H9 (cell line): ENCODE data around the gene NHLRC1. TPM values are rescaled to one million over a fixed set of nuclear protein-coding genes. Genes with fewer than 3 reads are reported as not detected.

Source experiments
- DNase-seq: peaks from one replicate; pipeline ENCODE4 v3.0.0-alpha.2; 2017
- H2AFZ ChIP-seq: one replicate; pipeline ENCODE4 v1.6.1; 2013; ENCODE audit warnings: mild to moderate bottlenecking, low read length, control low read depth, moderate library complexity
- H2AK5ac ChIP-seq: 2 replicates; pipeline ENCODE4 v1.6.1; 2013; ENCODE audit warnings: low read length, control low read depth, mixed read lengths; ENCODE audit not compliant: insufficient read length
- H2BK120ac ChIP-seq: one replicate; pipeline ENCODE4 v1.6.1; 2013; ENCODE audit warnings: low read depth, mild to moderate bottlenecking, low read length, control low read depth, inconsistent platforms; ENCODE audit not compliant: poor library complexity, severe bottlenecking
- H2BK12ac ChIP-seq: 2 replicates; pipeline ENCODE4 v1.6.1; 2013; ENCODE audit warnings: low read length, control low read depth, mixed read lengths, low read depth; ENCODE audit not compliant: insufficient read length
- H2BK15ac ChIP-seq: 2 replicates; pipeline ENCODE4 v1.6.1; 2013; ENCODE audit warnings: low read depth, low read length, control low read depth
- H2BK20ac ChIP-seq: one replicate; pipeline ENCODE4 v1.6.1; 2013; ENCODE audit warnings: low read depth, mild to moderate bottlenecking, low read length, control low read depth, inconsistent platforms; ENCODE audit not compliant: poor library complexity, severe bottlenecking
- H2BK5ac ChIP-seq: 2 replicates; pipeline ENCODE4 v1.6.1; 2013; ENCODE audit warnings: low read length, control low read depth, mixed read lengths; ENCODE audit not compliant: insufficient read length
- H3K14ac ChIP-seq: 2 replicates; pipeline ENCODE4 v1.6.1; 2013; ENCODE audit warnings: low read length, control low read depth; ENCODE audit not compliant: insufficient read depth
- H3K18ac ChIP-seq: 2 replicates; pipeline ENCODE4 v1.6.1; 2013; ENCODE audit warnings: low read depth, mild to moderate bottlenecking, mixed read lengths, low read length, control low read depth; ENCODE audit not compliant: insufficient read length
- H3K23ac ChIP-seq: 2 replicates; pipeline ENCODE4 v1.6.1; 2013; ENCODE audit warnings: low read length, control low read depth, mixed read lengths, low read depth; ENCODE audit not compliant: insufficient read length
- H3K23me2 ChIP-seq: 2 replicates; pipeline ENCODE4 v1.6.1; 2013; ENCODE audit warnings: low read depth, mild to moderate bottlenecking, mixed read lengths, low read length, control low read depth; ENCODE audit not compliant: insufficient read length, poor library complexity, severe bottlenecking
- H3K27ac ChIP-seq: 2 replicates; pipeline ENCODE4 v1.5.1; 2013; ENCODE audit warnings: low read length, control low read depth, mixed read lengths, low read depth; ENCODE audit not compliant: insufficient read length
- H3K27me3 ChIP-seq: 2 replicates; pipeline ENCODE4 v1.6.1; 2013; ENCODE audit warnings: low read length, control low read depth, inconsistent platforms; ENCODE audit not compliant: insufficient read depth
- H3K4ac ChIP-seq: 2 replicates; pipeline ENCODE4 v1.6.1; 2013; ENCODE audit warnings: low read depth, mild to moderate bottlenecking, control low read depth, inconsistent platforms, low read length, moderate library complexity
- H3K4me1 ChIP-seq: 2 replicates; pipeline ENCODE4 v1.6.1; 2013; ENCODE audit warnings: low read length, control low read depth, inconsistent platforms; ENCODE audit not compliant: insufficient read depth
- H3K4me2 ChIP-seq: 2 replicates; pipeline ENCODE4 v1.6.1; 2013; ENCODE audit warnings: low read length, control low read depth, mixed read lengths; ENCODE audit not compliant: insufficient read length, insufficient read depth
- H3K56ac ChIP-seq: 2 replicates; pipeline ENCODE4 v1.6.1; 2013; ENCODE audit warnings: low read depth, mild to moderate bottlenecking, mixed read lengths, low read length, control low read depth; ENCODE audit not compliant: insufficient read length
- H3K79me1 ChIP-seq: 2 replicates; pipeline ENCODE4 v1.6.1; 2013; ENCODE audit warnings: low read depth, mild to moderate bottlenecking, moderate library complexity, low read length, control low read depth, inconsistent platforms; ENCODE audit not compliant: insufficient read depth, poor library complexity, severe bottlenecking
- H3K79me2 ChIP-seq: 2 replicates; pipeline ENCODE4 v1.6.1; 2013; ENCODE audit warnings: low read length, control low read depth, inconsistent platforms; ENCODE audit not compliant: insufficient read depth
- H3K9ac ChIP-seq: 2 replicates; pipeline ENCODE4 v1.6.1; 2013; ENCODE audit warnings: low read length, control low read depth, mixed read lengths; ENCODE audit not compliant: insufficient read length; ENCODE audit errors: extremely low read depth
- H3K9me3 ChIP-seq: one replicate; pipeline ENCODE4 v1.6.1; 2013; ENCODE audit warnings: low read depth, low read length, inconsistent platforms; ENCODE audit not compliant: control insufficient read depth
- H3T11ph ChIP-seq: one replicate; pipeline ENCODE4 v1.6.1; 2013; ENCODE audit warnings: mild to moderate bottlenecking, low read length, control low read depth, inconsistent platforms
- H4K20me1 ChIP-seq: one replicate; pipeline ENCODE4 v1.6.1; 2013; ENCODE audit not compliant: control insufficient read depth, insufficient read length, insufficient read depth
- H4K5ac ChIP-seq: 2 replicates; pipeline ENCODE4 v1.6.1; 2013; ENCODE audit warnings: low read depth, mild to moderate bottlenecking, mixed read lengths, low read length, control low read depth; ENCODE audit not compliant: insufficient read length
- H4K8ac ChIP-seq: replicated peaks from 2 replicates; pipeline ENCODE4 v1.6.1; 2013; ENCODE audit warnings: low read length, control low read depth, mixed read lengths, low read depth; ENCODE audit not compliant: insufficient read length
- H4K91ac ChIP-seq: 2 replicates; pipeline ENCODE4 v1.6.1; 2013; ENCODE audit warnings: low read depth, mild to moderate bottlenecking, moderate library complexity, mixed read lengths, low read length, control low read depth; ENCODE audit not compliant: insufficient read length
- H3K27ac Mint-ChIP-seq, 3 experiments: 2 replicates in 2 of 3; 3 replicates in 1 of 3; pipeline ENCODE4 v1.8.0; 2020 to 2021; ENCODE audit warnings: mixed read lengths in 3 of 3, mild to moderate bottlenecking in 1 of 3, moderate library complexity in 1 of 3
- H3K27me3 Mint-ChIP-seq: 2 replicates; pipeline ENCODE4 v1.8.0; 2021; ENCODE audit warnings: low read depth, mild to moderate bottlenecking, moderate library complexity, mixed read lengths
- H3K36me3 Mint-ChIP-seq, 3 experiments: 2 replicates in 2 of 3; 3 replicates in 1 of 3; pipeline ENCODE4 v1.8.0; 2020 to 2021; ENCODE audit warnings: low read depth in 3 of 3, mixed read lengths in 3 of 3; ENCODE audit not compliant: insufficient read depth in 1 of 3
- H3K4me1 Mint-ChIP-seq, 2 experiments: 2 replicates each; pipeline ENCODE4 v1.8.0; 2020; ENCODE audit warnings: mixed read lengths in 2 of 2
- H3K4me3 Mint-ChIP-seq, 2 experiments: 2 replicates in 1 of 2; 3 replicates in 1 of 2; pipeline ENCODE4 v1.8.0; 2020 to 2021; ENCODE audit warnings: mild to moderate bottlenecking in 2 of 2, mixed read lengths in 2 of 2, moderate library complexity in 1 of 2
- H3K9me3 Mint-ChIP-seq, 2 experiments: 2 replicates in 1 of 2; 3 replicates in 1 of 2; pipeline ENCODE4 v1.8.0; 2020; ENCODE audit warnings: mild to moderate bottlenecking in 2 of 2, mixed read lengths in 2 of 2, moderate library complexity in 1 of 2
- total RNA-seq: library from RNA; stranded (reverse); gene quantifications from 2 replicates; pipeline ENCODE4 v1.2.1, GENCODE V29; 2021
- TF ChIP-seq, protein P1 (sequence below): fragments of 200-600 bp; sonication (generic); conservative IDR thresholded peaks from 3 replicates; pipeline ENCODE4 v1.8.0; 2021; ENCODE audit warnings: antibody characterized with exemption, mild to moderate bottlenecking

Gene NHLRC1
- total RNA-seq, 1 experiment from 2014 or later = 1.5 TPM

DNA sequence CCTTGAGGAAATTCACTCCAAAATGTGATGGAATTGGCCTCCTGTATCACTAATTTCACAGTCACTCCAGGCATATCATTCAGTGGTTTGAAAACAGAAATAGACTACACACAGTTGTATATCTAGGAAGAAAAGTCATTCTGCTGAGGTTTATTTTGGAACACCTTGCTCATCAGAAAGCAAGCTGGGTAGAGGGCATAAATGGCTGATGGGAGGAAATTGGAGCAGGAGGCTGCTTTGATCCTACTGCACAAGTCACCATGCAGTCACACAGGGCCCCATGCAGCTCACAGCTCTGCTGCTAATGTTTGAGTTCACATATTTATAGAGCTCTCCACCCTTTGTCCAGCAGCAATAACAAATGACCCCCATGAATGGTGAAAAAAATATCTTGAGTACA, 12.3 kb downstream of the NHLRC1 start:
- Histone ChIP-seq H2BK5ac (no peak overlapping the region), H3K18ac (no peak overlapping the region), H3K27me3 (no peaks in the 10 kb centered on the region), H3K27ac (no peak overlapping the region), H4K91ac (no peak overlapping the region), H2AFZ (no peak overlapping the region), H4K8ac (no peak overlapping the region), H2AK5ac (no peak overlapping the region), H2BK20ac (no peak overlapping the region), H2BK120ac (no peak overlapping the region), H2BK12ac (no peak overlapping the region), H3K9me3 (no peaks in the 10 kb centered on the region), H3K4me1 (no peaks in the 10 kb centered on the region), H3K79me1 (no peaks in the 10 kb centered on the region), H2BK15ac (no peak overlapping the region), H3K79me2 (no peaks in the 10 kb centered on the region), H3K14ac (no peak overlapping the region), H3K4me2 (no peak overlapping the region), H3K9ac (no peak overlapping the region), H3T11ph (no peak overlapping the region), H3K4ac (no peak overlapping the region), H3K23me2 (no peaks in the 10 kb centered on the region), H3K23ac (no peak overlapping the region), H4K5ac (no peak overlapping the region), H3K56ac (no peak overlapping the region), H4K20me1 (no peaks in the 10 kb centered on the region)
- Mint-ChIP-seq H3K4me1 (peaks cover 8 to 10% of the 10 kb centered on the region in 2 experiments), H3K27ac (no peak overlapping the region), H3K36me3 (peaks cover 3 to 13% (median 4%) of the 10 kb centered on the region in 3 experiments; a peak in 4 of 7 replicates), H3K27me3 (no peaks in the 10 kb centered on the region), H3K4me3 (no peak overlapping the region), H3K9me3 (peaks cover 10 to 17% of the 10 kb centered on the region in 2 experiments)
- TF ChIP-seq, protein P1, sequence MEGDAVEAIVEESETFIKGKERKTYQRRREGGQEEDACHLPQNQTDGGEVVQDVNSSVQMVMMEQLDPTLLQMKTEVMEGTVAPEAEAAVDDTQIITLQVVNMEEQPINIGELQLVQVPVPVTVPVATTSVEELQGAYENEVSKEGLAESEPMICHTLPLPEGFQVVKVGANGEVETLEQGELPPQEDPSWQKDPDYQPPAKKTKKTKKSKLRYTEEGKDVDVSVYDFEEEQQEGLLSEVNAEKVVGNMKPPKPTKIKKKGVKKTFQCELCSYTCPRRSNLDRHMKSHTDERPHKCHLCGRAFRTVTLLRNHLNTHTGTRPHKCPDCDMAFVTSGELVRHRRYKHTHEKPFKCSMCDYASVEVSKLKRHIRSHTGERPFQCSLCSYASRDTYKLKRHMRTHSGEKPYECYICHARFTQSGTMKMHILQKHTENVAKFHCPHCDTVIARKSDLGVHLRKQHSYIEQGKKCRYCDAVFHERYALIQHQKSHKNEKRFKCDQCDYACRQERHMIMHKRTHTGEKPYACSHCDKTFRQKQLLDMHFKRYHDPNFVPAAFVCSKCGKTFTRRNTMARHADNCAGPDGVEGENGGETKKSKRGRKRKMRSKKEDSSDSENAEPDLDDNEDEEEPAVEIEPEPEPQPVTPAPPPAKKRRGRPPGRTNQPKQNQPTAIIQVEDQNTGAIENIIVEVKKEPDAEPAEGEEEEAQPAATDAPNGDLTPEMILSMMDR = no peak
- DNase-seq = no peak
